GM19099 (cell line): ENCODE measurements around the gene SESN2.

Experiments
- POLR2A ChIP-seq: IDR thresholded peaks from 3 replicates; pipeline ENCODE4 v1.6.1; 2011; ENCODE audit warnings: low read depth; ENCODE audit not compliant: insufficient read length; ENCODE audit errors: extremely low read depth

Gene SESN2

DNA sequence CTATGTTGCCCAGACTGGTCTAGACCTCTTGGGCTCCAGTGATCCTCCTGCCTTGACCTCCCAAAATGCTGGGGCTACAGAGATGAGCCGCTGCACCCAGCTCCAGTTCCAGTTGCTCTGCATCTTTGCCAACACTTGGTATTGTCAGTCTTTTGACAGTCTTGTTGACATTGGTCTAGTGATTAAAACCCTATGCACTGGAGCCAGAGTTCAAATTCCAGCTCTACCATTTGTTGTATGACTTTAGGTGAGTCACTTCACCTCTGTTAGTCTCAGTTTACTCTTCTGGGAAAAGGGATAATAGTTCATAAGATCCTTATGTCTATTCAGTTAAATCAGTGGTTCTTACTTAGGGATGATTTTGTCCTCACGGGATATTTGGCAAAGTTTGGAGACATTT lies 36.6 kb downstream of the SESN2 start:
- no peak for TF ChIP-seq POLR2A

DNA sequence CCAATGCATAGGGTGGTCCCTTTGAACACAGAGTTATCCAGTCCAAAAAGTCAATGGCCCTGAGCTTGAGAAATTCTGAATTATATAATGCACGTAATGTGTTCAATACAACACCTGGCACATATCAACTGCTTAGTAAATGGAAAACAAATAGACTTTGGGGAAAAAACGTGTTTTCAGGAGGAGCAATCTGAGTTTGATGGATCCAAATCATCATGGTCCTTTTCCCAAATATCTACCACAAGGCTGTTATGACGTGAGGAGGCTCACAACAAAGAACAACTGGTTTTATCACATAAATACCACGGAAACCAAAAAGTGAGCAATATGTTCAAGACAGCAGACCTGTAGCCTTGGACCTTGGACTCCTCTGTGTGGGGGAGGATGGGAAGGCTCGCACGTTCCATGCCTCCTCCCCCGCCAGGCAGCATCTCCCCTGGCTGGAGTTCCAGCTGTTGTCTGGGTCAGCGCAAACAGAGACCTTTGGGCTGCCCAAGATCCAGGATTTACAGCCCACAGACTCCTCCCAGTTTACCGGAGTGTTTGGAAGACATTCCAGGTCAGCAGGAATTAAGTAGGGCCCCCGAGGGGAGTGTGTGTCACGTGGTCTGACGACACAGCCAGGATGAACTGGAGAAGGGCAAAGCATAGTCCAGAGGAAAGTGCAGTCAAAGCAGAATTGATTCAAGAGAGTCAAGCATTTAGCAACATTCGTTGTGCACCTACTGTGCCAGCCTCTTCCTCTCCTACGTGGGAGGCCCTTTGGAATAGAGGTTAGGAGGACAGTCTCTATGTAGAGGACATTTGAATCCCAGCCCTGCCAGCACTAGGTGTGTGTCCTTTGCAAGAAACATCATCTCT lies 37.3 kb downstream of the SESN2 start:
- no peak for TF ChIP-seq POLR2A

DNA sequence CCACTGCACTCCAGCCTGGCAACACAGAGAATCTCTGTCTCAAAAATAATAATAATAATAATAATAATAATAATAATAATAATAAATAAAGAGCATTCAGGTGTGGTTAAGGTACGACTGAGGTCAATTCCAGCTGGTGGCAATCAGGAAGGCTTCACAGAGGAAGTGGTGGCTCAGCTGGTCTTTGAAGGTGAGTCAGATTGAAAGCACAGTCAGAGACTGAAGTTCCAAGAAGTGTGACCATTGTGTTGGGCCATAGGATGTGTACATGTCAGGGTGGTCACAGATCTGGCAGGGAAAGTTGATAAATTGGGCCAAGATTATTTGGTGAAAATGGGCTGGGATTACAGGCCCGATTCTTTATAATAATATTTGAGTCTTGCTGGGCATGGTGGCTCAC lies 38.5 kb downstream of the SESN2 start:
- TF ChIP-seq POLR2A = no peak

DNA sequence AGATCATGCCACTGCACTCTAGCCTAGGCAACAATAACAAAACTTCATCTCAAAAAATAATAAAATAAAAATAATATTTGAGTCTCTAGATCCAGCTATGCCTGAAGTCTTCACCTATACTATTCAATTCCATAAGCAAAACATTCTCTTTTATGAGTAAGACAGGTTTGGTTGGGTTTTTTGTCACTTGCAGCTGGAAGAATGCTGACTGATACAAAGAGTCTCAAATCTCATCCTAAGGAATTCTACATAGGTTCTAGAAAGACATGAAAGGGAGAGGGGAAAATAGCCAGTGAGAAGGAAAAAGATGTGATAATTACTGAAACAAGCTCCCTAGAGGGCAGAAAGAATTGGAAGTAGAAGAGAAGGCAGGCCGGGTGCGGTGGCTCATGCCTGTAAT lies 39.1 kb downstream of the SESN2 start:
- no peak for TF ChIP-seq POLR2A

DNA sequence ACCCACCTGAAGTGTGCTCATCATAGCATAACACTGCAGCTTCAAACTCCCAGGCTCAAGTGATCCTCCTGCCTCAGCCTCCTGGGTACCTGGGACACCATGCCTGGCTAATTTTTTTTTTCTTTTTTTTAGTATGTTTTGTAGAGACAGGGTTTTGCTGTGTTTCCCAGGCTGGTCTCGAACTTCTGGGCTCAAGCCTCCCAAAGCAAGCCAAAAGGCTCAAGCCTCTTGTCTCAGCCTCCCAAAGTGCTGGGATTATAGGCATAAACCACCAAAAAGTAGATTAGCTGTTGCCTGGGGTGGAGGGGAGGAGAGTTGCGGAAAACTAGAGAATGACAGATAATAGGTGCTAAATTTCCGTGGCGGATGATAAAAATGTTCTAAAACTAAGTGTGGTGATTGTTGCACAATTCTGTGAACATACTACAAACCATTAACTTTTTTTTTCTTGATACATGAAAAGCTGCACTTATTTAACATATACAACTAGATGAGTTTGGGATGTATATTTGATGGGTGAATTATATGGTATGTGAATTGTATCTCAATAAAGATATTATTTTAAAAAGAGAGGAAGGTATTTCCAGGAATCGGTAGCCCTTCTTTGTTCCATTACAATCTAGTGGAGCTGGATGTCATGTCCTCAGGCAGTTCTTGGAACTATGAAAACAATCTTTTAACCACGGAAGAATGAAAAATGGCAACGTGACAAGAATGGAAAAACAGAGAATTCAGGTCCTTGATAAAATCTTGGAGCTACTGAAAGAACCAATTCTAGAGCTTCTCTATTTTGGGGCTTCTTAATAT lies 42.3 kb downstream of the SESN2 start:
- TF ChIP-seq POLR2A = no peak

DNA sequence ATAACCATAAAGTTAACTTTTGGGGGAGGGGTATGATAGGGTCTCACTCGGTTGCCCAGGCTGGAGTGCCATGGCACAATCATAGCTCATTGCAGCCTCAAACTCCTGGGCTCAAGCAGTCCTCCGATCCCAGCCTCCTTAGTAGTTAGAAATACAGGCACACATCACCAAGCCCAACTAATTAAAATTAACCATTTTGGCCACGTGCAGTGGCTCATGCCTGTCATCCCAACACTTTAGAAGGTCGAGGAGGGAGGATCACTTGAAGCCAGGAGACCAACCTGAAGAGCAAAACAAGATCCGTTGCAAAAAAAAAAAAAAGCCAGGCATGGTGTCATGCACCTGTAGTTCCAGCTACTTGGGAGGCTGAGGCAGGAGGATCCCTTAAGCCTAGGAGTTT lies 42.9 kb downstream of the SESN2 start:
- no peak for TF ChIP-seq POLR2A

DNA sequence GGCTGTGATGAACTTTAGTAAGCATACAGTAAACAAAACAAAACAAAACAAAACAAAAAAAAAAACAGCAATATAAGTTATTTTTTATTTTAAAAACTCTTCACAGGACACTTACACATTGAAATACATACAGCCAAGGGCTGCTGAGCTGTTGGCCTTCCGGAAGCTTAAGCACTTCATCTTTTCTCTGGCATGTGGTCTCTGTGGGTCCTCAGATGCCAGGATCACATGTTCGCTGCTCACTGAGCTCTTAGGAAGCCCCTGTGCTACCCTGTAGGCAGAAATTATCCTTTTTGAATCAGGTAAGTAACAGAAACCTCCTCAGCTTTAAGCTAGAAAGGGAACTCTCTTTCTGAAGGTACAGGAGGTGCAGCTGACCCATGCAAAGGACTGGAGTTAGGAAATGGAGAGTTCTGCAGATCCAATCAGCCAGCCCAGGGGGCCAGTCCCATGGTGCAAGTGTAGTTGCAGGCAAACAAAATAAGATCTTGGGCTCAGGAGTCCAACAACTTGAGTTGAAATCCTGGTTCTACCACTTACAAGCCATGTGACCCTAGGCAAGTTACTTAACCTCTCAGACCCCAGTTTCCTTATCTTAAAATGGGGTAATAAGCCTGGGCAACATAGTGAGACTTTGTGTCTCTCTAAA lies 47.1 kb downstream of the SESN2 start:
- TF ChIP-seq POLR2A = no peak

DNA sequence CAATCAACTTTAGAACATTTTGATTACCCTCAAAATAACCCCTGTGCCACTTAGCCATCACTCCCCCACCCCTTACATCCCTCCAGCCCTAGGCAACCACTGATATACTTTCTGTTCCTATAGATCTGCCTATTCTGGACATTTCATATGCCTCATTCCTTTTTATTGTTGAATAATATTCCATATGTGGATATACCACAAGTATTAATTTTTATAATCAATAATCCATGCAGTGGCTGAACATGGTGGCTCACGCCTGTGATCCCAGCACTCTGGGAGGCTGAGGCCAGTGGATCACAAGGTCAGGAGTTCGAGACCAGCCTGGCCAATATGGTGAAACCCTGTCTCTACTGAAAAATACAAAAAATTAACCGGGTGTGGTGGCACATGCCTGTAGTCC lies 49.4 kb downstream of the SESN2 start:
- no peak for TF ChIP-seq POLR2A

DNA sequence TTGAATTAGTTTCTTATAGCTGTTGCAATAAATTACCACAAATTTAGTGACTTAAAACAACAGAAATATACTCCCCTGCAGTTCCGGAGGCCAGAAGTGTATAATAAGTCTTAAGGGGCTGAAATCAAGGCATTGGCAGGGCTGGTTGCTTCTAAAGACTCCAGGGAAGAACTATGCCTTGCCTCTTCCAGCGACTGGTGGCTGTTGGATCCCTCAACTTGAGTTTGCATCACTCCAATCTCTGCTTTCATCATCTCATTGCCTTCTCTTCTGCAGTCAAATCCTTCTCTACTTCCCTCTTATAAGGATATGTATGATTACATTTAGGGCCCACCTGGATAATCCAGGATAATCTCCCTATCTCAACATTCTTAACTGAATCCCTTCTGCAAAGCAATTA lies 50.4 kb downstream of the SESN2 start:
- TF ChIP-seq POLR2A = no peak

DNA sequence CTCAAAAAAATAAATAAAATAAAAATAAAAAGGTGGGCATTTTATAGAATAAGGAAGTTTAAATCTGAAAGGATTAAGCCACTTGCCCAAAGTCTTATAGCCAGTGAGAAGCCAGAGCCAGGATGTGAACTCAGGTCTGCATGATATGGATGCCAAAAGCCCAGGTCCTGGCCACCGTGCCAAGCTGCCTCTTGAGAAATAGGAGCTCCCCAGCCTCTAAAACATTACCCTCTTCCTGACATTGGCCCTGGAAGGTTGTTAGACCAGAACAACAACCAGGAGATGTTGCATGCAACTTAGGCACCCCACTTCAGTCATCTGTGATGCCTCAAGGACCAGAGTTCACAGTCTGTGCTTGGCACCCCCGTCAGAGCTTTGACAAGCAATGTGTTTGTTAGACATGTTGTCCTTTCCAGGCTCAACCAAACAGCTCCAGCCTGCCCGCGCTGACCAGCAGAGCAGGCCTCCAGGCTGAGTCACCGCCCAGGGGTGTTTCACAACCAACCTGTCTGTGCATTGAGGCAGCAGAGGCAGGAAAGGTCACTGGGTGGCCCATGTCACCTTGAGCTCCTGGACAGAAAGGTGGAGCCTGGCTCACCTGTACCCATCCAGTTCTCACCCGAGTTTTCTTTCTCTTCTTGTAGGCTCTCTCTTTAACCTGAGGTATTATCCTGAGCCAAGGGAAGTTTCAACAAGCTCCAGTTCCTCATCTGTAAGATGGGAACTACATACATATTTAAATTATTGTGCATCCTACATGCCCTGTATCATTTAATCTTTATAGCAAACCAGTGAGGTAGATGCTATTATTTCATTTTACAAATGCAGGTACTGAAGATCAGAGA lies 54.6 kb downstream of the SESN2 start:
- no peak for TF ChIP-seq POLR2A

DNA sequence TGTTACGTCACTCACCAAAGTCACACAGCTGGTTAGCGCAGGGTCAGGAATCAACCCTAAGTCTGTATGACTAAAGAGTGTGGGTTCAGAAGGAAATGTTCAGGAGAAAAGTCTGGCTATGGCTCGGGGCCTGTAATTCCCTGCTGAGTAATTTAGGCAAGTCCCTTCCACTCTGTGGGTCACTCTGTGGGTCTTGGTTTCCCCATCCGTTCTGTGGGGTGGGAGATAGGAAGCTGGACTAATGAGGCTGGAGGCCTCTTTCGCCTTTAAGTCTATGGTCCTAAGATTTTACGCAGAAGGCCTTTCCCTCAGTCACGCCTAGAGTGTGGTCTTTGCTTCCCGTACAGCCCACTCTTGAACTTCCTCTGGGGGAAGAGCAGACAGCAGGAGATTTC lies 55.2 kb downstream of the SESN2 start:
- no peak for TF ChIP-seq POLR2A

DNA sequence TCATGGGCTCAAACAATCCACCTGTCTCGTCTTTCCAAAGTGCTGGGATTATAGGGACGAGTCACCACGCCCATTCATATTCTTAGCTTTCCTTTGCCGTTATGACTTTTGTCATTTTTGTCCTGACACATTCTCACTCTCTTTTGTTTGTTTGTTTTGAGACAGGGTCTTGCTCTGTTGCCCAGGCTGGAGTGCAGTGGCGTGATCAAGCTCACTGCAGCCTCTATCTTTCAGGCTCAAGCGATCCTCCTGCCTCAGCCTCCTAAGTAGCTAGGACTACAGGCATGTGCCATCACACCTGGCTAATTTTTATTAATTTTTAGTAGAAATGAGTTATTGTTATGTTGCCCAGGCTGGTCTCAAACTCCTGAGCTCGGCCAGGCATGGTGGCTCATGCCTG lies 57.7 kb downstream of the SESN2 start:
- no peak for TF ChIP-seq POLR2A

DNA sequence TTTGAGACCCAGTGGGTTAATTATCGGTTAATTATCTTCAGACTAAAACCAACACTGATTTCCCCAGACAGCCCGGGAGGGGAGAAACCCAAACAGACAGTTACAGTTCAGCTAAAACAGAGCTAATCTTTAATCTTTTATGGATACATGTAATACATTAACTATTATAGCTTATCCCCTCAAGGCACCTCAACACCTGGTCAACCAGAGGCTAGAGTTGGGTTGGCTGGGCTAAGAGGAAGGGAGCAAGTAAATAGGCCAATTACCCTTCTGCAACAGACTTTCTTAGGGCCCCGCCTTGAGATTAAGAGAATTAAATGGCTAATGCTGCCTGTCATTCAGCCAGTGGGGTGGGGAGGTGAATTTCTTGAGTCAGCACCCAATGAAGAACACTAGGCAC lies 62.9 kb downstream of the SESN2 start:
- no peak for TF ChIP-seq POLR2A

DNA sequence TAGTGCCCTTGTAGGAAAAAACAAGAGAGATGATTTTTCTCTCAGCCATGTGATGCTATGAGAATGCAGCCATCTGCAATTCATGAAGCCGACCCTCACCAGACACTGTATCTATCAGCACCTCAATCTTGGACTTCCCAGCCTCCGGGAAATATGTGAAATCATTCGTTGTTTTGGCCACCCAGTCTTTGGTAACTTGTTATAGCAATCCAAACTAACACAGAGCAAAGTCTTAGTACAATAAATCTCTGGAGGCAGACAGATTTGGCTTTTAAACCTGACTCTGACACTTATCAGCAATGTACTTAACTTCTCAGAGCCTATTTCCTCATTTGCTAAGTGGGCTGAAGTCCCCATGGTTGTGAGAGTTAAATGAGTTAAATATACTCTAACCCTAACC lies 64.4 kb downstream of the SESN2 start:
- TF ChIP-seq POLR2A = no peak

DNA sequence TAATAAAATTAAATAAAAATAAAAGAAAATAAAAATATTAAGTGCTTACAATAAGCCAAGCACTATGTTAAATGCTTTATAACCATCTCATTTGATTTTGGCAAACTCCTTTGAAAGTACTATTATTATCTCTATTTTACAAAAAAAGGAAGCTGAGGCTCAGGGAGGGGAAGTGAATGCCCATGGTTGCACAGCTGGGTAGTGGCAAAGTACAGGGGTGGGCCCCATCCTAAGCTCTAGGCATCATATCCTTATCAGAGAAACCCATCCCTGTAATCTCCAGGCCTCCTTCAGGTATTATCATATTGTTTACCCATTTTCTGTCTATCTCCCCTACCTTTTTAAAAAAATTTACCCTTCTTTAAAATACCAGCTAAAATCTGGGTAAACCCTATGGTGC lies 67.2 kb downstream of the SESN2 start:
- no peak for TF ChIP-seq POLR2A
